Activated CD8-positive, alpha-beta T cell treated with anti-CD3 and anti-CD28 coated beads, Interleukin-2, amount 10 ng/mL, durations not matched to agents 7 days and 5 days (primary cell): ENCODE measurements around the gene PHF1. TPM values are rescaled to one million over a fixed set of nuclear protein-coding genes. Genes with fewer than 3 reads are reported as not detected.

ENCODE experiments used
- ATAC-seq: fragments of 150-1000 bp; cut with Tn5 transposase; one replicate; pipeline ENCODE4 v1.10.0; 2021; ENCODE audit warnings: moderate library complexity
- CTCF ChIA-PET: fragments of 350-600 bp; sonication (Branson Sonifier 250); formaldehyde crosslinking; loops from one replicate; lab custom pipeline; 2021; ENCODE audit warnings: antibody characterized with exemption; lab: Charles Lee
- POLR2A ChIA-PET: fragments of 350-600 bp; sonication (Branson Sonifier 250); formaldehyde crosslinking; loops from one replicate; lab custom pipeline; 2021; ENCODE audit warnings: antibody characterized with exemption; lab: Charles Lee
- DNase-seq: peaks from one replicate; pipeline ENCODE4 v3.0.0-alpha.2; 2020
- H3K27ac Mint-ChIP-seq: one replicate; pipeline ENCODE4 v1.8.0; 2021; ENCODE audit warnings: mild to moderate bottlenecking, mixed read lengths
- H3K27me3 Mint-ChIP-seq: one replicate; pipeline ENCODE4 v1.8.0; 2021; ENCODE audit warnings: low read depth, mixed read lengths
- H3K36me3 Mint-ChIP-seq: one replicate; pipeline ENCODE4 v1.8.0; 2021; ENCODE audit warnings: low read depth, mixed read lengths
- H3K4me1 Mint-ChIP-seq: one replicate; pipeline ENCODE4 v1.8.0; 2021; ENCODE audit warnings: low read depth, mixed read lengths
- H3K4me3 Mint-ChIP-seq: one replicate; pipeline ENCODE4 v1.8.0; 2021; ENCODE audit warnings: mild to moderate bottlenecking, mixed read lengths
- H3K9me3 Mint-ChIP-seq: one replicate; pipeline ENCODE4 v1.8.0; 2022; ENCODE audit warnings: mixed read lengths; ENCODE audit not compliant: insufficient read depth
- total RNA-seq, 2 experiments: library from RNA; stranded (reverse); gene quantifications; one replicate each; pipeline ENCODE4 v1.2.3, GENCODE V29; 2021

PHF1 gene
- total RNA-seq, 2 experiments from 2014 or later = 35.9 to 36.5 TPM

- no peaks in the 10 kb centered on the region for H3K9me3 Mint-ChIP-seq
- DNase-seq = no peak
- ChIA-PET POLR2A (interaction anchor here (0.7 to 1.3 kb wide), 2 partner anchors 158 to 168 kb away, joined by 3 read pairs; partner anchors contain the start of gene BAK1), CTCF (interaction anchor here (1.2 kb wide), 1 partner anchor 95 kb away, joined by 3 read pairs; the partner anchor contains the start of gene ZBTB22)
- no peak for ATAC-seq
- peaks cover 58% of the 10 kb centered on the region for H3K4me1 Mint-ChIP-seq
- peak overlapping the region; percentile 76 for H3K4me3 Mint-ChIP-seq
- no peaks in the 10 kb centered on the region for H3K27me3 Mint-ChIP-seq
- peak overlapping the region; percentile 59 for H3K27ac Mint-ChIP-seq
- H3K36me3 Mint-ChIP-seq = peaks cover 57% of the 10 kb centered on the region
Observed at GRCh38 chr6:33412140-33413009, 1.6 kb downstream of the PHF1 start.

GRCh38 chr6:33413241-33414120, 2.7 kb downstream of the PHF1 start:
- ChIA-PET POLR2A (interaction anchor here (1.3 to 2.8 kb wide), 2 partner anchors 12 to 167 kb away, joined by 3 to 12 read pairs; partner anchors contain the start of gene BAK1), CTCF (interaction anchor here (0.9 to 1.0 kb wide), 2 partner anchors 18 to 347 kb away, joined by 3 to 4 read pairs; no protein-coding TSS in a partner anchor)
- peaks cover 60% of the 10 kb centered on the region for H3K4me1 Mint-ChIP-seq

GRCh38 chr6:33414592-33415271, 3.9 kb downstream of the PHF1 start:
- Mint-ChIP-seq H3K27me3 (no peaks in the 10 kb centered on the region), H3K4me3 (no peak overlapping the region), H3K27ac (peak overlapping the region; percentile 23), H3K4me1 (peaks cover 65% of the 10 kb centered on the region), H3K9me3 (no peaks in the 10 kb centered on the region), H3K36me3 (peaks cover 39% of the 10 kb centered on the region)
- POLR2A ChIA-PET = interaction anchor here (1.4 to 2.8 kb wide), 2 partner anchors 11 to 22 kb away, joined by 5 to 12 read pairs; no protein-coding TSS in a partner anchor
- CTCF ChIA-PET = interaction anchor here (0.7 to 1.0 kb wide), 3 partner anchors 11 to 346 kb away, joined by 3 to 5 read pairs (median 4); no protein-coding TSS in a partner anchor
- DNase-seq (peak; percentile 45), ATAC-seq (no peak)

More at GRCh38 chr6:33413241-33414120, 2.7 kb downstream of the PHF1 start:
- ATAC-seq (no peak), DNase-seq (no peak)
- peaks cover 47% of the 10 kb centered on the region for H3K36me3 Mint-ChIP-seq
- peak overlapping the region; percentile 23 for H3K27ac Mint-ChIP-seq
- H3K4me3 Mint-ChIP-seq = no peak overlapping the region
- H3K9me3 Mint-ChIP-seq = no peaks in the 10 kb centered on the region
- no peaks in the 10 kb centered on the region for H3K27me3 Mint-ChIP-seq

- CTCF ChIA-PET = no interaction called here
- H3K4me3 Mint-ChIP-seq = peak overlapping the region; percentile 63
- H3K36me3 Mint-ChIP-seq = peaks cover 39% of the 10 kb centered on the region
- no peaks in the 10 kb centered on the region for H3K9me3 Mint-ChIP-seq
- DNase-seq = no peak
- peak overlapping the region; percentile 77 for H3K27ac Mint-ChIP-seq
- POLR2A ChIA-PET = interaction anchor here (1.4 to 2.8 kb wide), 2 partner anchors 9 to 24 kb away, joined by 5 to 12 read pairs; no protein-coding TSS in a partner anchor
- no peaks in the 10 kb centered on the region for H3K27me3 Mint-ChIP-seq
- ATAC-seq = no peak
- peaks cover 65% of the 10 kb centered on the region for H3K4me1 Mint-ChIP-seq
Observed at GRCh38 chr6:33415831-33416230, 5.0 kb downstream of the PHF1 start.

GRCh38 chr6:33416386-33417127, 5.7 kb downstream of the PHF1 start:
- POLR2A ChIA-PET = interaction anchor here (0.8 to 2.8 kb wide), 6 partner anchors 9 to 145 kb away, joined by 3 to 12 read pairs (median 10); partner anchors contain the start of genes B3GALT4, RPS18 and VPS52

GRCh38 chr6:33417128-33417902, 6.5 kb downstream of the PHF1 start:
- ATAC-seq = no peak
- peaks cover 6% of the 10 kb centered on the region for H3K27me3 Mint-ChIP-seq
- DNase-seq = peak; percentile 37
- no peaks in the 10 kb centered on the region for H3K9me3 Mint-ChIP-seq
- CTCF ChIA-PET = interaction anchor here (0.7 to 2.3 kb wide), 7 partner anchors 9 to 219 kb away, joined by 3 to 10 read pairs (median 4); no protein-coding TSS in a partner anchor
- H3K4me1 Mint-ChIP-seq = peaks cover 63% of the 10 kb centered on the region
- POLR2A ChIA-PET = interaction anchor here (0.6 to 3.1 kb wide), 10 partner anchors 9 to 159 kb away, joined by 3 to 23 read pairs (median 10); partner anchors contain the start of genes B3GALT4, RPS18, VPS52 and ZBTB9
- H3K36me3 Mint-ChIP-seq = peaks cover 37% of the 10 kb centered on the region
- peak overlapping the region; percentile 98 for H3K27ac Mint-ChIP-seq
- H3K4me3 Mint-ChIP-seq = peak overlapping the region; percentile 96

More at GRCh38 chr6:33416386-33417127, 5.7 kb downstream of the PHF1 start:
- H3K36me3 Mint-ChIP-seq = peaks cover 39% of the 10 kb centered on the region
- H3K4me3 Mint-ChIP-seq = peak overlapping the region; percentile 96
- peaks cover 3% of the 10 kb centered on the region for H3K27me3 Mint-ChIP-seq
- no peak for ATAC-seq
- H3K9me3 Mint-ChIP-seq = no peaks in the 10 kb centered on the region
- H3K4me1 Mint-ChIP-seq = peaks cover 66% of the 10 kb centered on the region
- CTCF ChIA-PET = interaction anchor here (0.8 to 2.3 kb wide), 2 partner anchors 10 to 12 kb away, joined by 4 to 10 read pairs; no protein-coding TSS in a partner anchor
- DNase-seq = no peak
- peak overlapping the region; percentile 74 for H3K27ac Mint-ChIP-seq

GRCh38 chr6:33417903-33418689, 7.3 kb downstream of the PHF1 start, which contains the start of gene CUTA:
Gene CUTA, minus strand, starts transcription at chr6:33418107. Its CDS starts 107 bp downstream, at chr6:33418000.
- Mint-ChIP-seq H3K36me3 (peaks cover 29% of the 10 kb centered on the region), H3K27me3 (peaks cover 7% of the 10 kb centered on the region), H3K4me3 (peak within 1 kb of the TSS; percentile 96), H3K4me1 (peaks cover 60% of the 10 kb centered on the region), H3K9me3 (no peaks in the 10 kb centered on the region), H3K27ac (peak within 1 kb of the TSS; percentile 98)
- DNase-seq = peak; percentile 100
- ChIA-PET CTCF (interaction anchor here (0.7 to 2.8 kb wide), 13 partner anchors 8 to 220 kb away, joined by 3 to 21 read pairs (median 5); partner anchors contain the start of gene ZBTB22), POLR2A (interaction anchor here (0.7 to 3.1 kb wide), 12 partner anchors 8 to 152 kb away, joined by 3 to 23 read pairs (median 8); partner anchors contain the start of genes B3GALT4, PFDN6, RPS18 and VPS52)
- ATAC-seq = peak; percentile 92

- Mint-ChIP-seq H3K27ac (peak overlapping the region; percentile 98), H3K4me3 (peak overlapping the region; percentile 96), H3K4me1 (peaks cover 60% of the 10 kb centered on the region), H3K9me3 (no peaks in the 10 kb centered on the region), H3K36me3 (peaks cover 26% of the 10 kb centered on the region), H3K27me3 (peaks cover 7% of the 10 kb centered on the region)
- ATAC-seq (no peak), DNase-seq (peak; percentile 58)
- CTCF ChIA-PET = interaction anchor here (0.9 to 2.8 kb wide), 14 partner anchors 7 to 429 kb away, joined by 3 to 21 read pairs (median 4); partner anchors contain the start of gene ZBTB22
- POLR2A ChIA-PET = interaction anchor here (0.7 to 3.1 kb wide), 11 partner anchors 8 to 159 kb away, joined by 3 to 23 read pairs (median 9); partner anchors contain the start of genes B3GALT4, PFDN6, RPS18 and VPS52
Observed at GRCh38 chr6:33418690-33419291, 8.0 kb downstream of the PHF1 start.
